PFSK-1 (cell line): Measurements from ENCODE around the gene TCEA2.

Experiments
- FOXP2 ChIP-seq: optimal IDR thresholded peaks from 2 replicates; pipeline ENCODE3; 2011; ENCODE audit warnings: borderline replicate concordance, control low read depth, inconsistent platforms; ENCODE audit not compliant: insufficient read depth; ENCODE audit errors: extremely low read length, extremely low read depth
- POLR2AphosphoS5 ChIP-seq: IDR thresholded peaks from 2 replicates; pipeline ENCODE4 v1.6.1; 2012; ENCODE audit warnings: low read depth, mild to moderate bottlenecking, control low read depth, low read length, moderate library complexity
- SIN3A ChIP-seq: IDR thresholded peaks from 2 replicates; pipeline ENCODE4 v1.6.1; 2012; ENCODE audit warnings: mild to moderate bottlenecking, low read length, moderate library complexity, borderline replicate concordance; ENCODE audit not compliant: insufficient read depth
- TAF1 ChIP-seq: IDR thresholded peaks from 2 replicates; pipeline ENCODE4 v1.6.1; 2012; ENCODE audit warnings: low read length, control low read depth, borderline replicate concordance; ENCODE audit not compliant: insufficient read depth
- TF ChIP-seq, protein P1 (sequence below), 2 experiments: IDR thresholded peaks; 2 replicates each; pipeline versions ENCODE4 v1.6.1 to v1.8.0; 2011 to 2012; ENCODE audit warnings: low read depth in 2 of 2, low read length in 2 of 2, control low read depth in 1 of 2, inconsistent platforms in 1 of 2, mild to moderate bottlenecking in 1 of 2, moderate library complexity in 1 of 2; ENCODE audit not compliant: insufficient read depth in 1 of 2

TCEA2 gene

DNA sequence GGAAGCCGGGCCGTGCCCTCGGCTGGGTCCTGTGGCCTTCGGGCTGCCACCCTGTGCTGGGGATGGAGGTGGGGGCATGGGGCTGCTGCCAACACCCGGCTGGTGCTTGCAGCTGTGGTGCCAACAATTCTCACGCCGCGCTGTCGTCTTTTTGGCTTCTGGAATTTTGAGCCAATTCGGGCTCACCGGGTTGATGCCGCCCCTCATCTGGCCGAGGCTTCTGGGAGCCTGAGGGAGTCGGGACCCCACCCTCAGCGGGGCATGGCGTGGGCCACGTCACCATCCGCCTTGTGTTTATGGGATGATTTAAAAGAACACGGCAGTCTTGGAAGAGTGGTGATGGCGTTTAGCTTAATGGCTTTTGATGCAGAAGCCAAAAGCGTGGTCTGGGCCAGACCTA, 53.0 kb downstream of the TCEA2 start:
- TF ChIP-seq FOXP2, result no peak
- no peak for TF ChIP-seq POLR2AphosphoS5
- TF ChIP-seq TAF1, result no peak
- TF ChIP-seq SIN3A, result no peak
- TF ChIP-seq, protein P1, sequence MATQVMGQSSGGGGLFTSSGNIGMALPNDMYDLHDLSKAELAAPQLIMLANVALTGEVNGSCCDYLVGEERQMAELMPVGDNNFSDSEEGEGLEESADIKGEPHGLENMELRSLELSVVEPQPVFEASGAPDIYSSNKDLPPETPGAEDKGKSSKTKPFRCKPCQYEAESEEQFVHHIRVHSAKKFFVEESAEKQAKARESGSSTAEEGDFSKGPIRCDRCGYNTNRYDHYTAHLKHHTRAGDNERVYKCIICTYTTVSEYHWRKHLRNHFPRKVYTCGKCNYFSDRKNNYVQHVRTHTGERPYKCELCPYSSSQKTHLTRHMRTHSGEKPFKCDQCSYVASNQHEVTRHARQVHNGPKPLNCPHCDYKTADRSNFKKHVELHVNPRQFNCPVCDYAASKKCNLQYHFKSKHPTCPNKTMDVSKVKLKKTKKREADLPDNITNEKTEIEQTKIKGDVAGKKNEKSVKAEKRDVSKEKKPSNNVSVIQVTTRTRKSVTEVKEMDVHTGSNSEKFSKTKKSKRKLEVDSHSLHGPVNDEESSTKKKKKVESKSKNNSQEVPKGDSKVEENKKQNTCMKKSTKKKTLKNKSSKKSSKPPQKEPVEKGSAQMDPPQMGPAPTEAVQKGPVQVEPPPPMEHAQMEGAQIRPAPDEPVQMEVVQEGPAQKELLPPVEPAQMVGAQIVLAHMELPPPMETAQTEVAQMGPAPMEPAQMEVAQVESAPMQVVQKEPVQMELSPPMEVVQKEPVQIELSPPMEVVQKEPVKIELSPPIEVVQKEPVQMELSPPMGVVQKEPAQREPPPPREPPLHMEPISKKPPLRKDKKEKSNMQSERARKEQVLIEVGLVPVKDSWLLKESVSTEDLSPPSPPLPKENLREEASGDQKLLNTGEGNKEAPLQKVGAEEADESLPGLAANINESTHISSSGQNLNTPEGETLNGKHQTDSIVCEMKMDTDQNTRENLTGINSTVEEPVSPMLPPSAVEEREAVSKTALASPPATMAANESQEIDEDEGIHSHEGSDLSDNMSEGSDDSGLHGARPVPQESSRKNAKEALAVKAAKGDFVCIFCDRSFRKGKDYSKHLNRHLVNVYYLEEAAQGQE (IDR thresholded peaks at IDR 0.05; ENCODE audit: insufficient read depth in 1 of 2, low read depth in 2 of 2, low read length in 2 of 2), result no peak

DNA sequence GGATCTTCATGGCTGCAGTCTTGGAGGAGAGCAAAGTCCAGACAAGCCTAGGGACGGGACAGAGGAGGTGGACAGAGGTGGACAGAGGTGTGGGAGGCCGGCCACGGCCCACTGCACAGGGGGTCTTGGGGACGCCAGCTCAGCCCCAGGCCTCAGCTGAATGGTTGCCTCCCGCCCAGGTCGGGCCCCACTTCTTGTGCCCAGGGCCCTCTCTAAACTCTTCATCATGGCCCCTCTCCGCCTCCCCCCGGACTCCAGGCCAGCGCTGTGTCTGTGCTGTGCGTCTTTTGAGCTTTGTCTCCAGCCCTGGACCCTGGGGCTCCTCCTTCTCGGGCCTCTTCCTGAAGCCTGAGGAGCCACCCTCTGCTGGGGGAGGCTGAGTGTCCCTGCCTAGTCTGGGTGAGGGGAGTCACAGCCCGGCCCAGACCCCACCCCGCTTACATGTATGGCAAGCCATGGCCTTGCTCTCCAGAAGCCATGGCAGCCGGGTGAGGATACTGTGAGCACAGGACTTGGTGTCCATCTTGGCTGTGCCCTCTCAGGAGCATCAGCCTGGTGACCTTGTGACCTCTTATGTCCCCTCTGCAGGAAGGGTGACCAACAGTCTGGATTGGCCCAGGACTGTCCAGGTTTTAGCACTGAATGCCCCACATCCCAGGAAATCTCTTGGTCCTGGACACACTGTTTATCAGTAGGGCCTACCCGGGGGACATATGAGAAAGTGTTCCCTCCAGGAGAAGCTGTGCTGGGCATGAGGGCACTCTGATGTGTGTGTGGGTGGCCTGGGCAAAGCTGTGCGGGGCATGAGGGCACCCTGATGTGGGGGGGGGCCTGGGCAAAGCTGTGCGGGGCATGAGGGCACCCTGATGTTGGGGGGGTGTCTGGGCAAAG, 53.8 kb downstream of the TCEA2 start:
- TF ChIP-seq SIN3A (no peak), FOXP2 (no peak)

DNA sequence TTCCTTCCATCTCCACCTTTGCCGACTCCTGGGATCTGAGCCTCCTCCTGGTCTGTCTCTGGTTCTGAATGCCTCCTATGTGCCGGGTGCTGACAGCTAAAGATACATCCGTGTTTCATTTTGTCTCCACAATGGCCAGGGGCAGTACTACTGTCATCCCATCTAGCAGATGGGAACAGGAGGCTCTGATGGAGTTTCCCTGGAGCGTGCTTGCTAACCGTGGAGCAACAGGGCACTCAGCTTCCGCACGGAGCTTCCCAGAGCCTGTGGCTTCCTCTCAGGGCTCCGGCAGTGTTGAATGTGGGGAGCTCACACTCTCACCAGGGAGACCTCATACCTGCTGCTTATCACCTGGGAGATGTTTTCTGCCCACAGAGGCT, 56.3 kb downstream of the TCEA2 start:
- TF ChIP-seq, protein P1 (IDR thresholded peaks at IDR 0.05; ENCODE audit: insufficient read depth in 1 of 2, low read depth in 2 of 2, low read length in 2 of 2), result no peak
- no peak for TF ChIP-seq TAF1

DNA sequence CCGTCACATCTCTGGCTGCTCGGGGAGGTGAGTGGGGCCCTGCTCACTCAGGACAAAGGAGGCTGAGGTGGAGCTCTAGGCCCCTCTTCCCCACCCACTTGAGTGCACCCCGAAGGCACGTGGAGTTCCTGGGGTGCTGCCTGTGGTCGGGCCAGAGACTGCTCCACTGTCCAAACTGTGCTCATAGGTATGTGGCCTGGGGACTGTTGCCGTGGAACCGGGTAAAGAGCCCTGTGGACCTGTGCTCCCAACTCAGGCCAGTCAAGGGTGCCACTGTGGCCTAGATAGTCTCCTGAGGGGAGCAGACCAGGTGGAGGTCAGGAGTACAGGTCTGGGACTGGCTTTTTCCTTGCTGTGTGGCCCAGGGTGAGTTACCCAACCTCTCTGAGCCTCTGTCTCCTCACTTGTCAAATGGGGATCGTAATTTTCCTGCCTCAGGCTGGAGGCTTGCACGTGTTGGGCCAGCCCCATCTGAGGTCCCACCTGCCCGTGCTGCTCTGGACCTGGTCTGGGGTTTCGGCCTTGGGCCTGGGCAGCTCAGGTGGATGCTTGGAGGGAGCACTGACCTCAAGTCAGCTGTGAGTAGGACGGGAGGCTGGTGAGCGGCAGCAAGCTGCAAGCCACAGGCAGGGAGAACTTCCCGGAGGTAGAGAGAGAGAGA, 56.8 kb downstream of the TCEA2 start:
- TF ChIP-seq TAF1, result no peak
- TF ChIP-seq, protein P1 (IDR thresholded peaks at IDR 0.05; ENCODE audit: insufficient read depth in 1 of 2, low read depth in 2 of 2, low read length in 2 of 2), result no peak
- TF ChIP-seq FOXP2, result no peak
- TF ChIP-seq SIN3A, result no peak
- no peak for TF ChIP-seq POLR2AphosphoS5

DNA sequence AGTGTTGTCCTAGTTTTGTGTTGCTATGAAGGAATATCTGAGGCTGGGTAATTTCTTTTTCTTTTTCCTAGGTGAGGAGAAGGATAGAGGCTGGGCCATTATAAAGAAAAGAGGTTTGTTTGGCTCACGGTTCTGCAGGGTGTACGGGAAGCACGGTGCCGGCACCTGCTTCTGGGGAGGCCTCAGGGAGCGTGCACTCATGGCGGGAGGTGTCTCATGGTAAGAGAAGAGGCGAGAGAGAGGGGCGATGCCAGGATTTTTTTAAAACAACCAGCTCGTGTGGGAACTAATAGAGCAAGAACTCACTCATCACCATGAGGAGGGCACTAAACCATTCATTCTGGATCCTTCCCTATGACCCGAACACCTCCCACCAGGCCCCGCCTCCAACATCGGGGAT, 58.6 kb downstream of the TCEA2 start:
- TF ChIP-seq POLR2AphosphoS5 (no peak), TAF1 (no peak), FOXP2 (no peak), SIN3A (no peak)
- TF ChIP-seq, protein P1 (IDR thresholded peaks at IDR 0.05; ENCODE audit: insufficient read depth in 1 of 2, low read depth in 2 of 2, low read length in 2 of 2), result no peak
